ENCODE results near the gene GRAMD1B.
A peak's percentile ranks its signal among the peaks of the same experiment; 100 is the strongest.

GRAMD1B gene

GRCh38 chr11:123469089-123469488, 39.0 kb downstream of the GRAMD1B start:
- DNase-seq (ENCODE audit: low read depth, low spot score), result no peak
- no peak overlapping the region for H3K4me3 ChIP-seq (ENCODE audit: low read length)

- H3K4me3 ChIP-seq (ENCODE audit: low read length), result no peak overlapping the region
- no peak for DNase-seq (ENCODE audit: low read depth, low spot score)
These were observed 39.5 kb downstream of the GRAMD1B start for GRCh38 chr11:123469586-123469985.

GRCh38 chr11:123470842-123471241, 40.8 kb downstream of the GRAMD1B start:
- no peak overlapping the region for H3K4me3 ChIP-seq (ENCODE audit: low read length)
- DNase-seq (ENCODE audit: low read depth, low spot score), result no peak

GRCh38 chr11:123472236-123472935, 42.3 kb downstream of the GRAMD1B start:
- no peak for DNase-seq (ENCODE audit: low read depth, low spot score)
- H3K4me3 ChIP-seq (ENCODE audit: low read length), result no peak overlapping the region

GRCh38 chr11:123473941-123474677, 44.0 kb downstream of the GRAMD1B start:
- no peak overlapping the region for H3K4me3 ChIP-seq (ENCODE audit: low read length)
- no peak for DNase-seq (ENCODE audit: low read depth, low spot score)

- no peak overlapping the region for H3K4me3 ChIP-seq (ENCODE audit: low read length)
- no peak for DNase-seq (ENCODE audit: low read depth, low spot score)
These were observed 44.9 kb downstream of the GRAMD1B start for GRCh38 chr11:123474994-123475393.

- H3K4me3 ChIP-seq (ENCODE audit: low read length), result no peak overlapping the region
- no peak for DNase-seq (ENCODE audit: low read depth, low spot score)
These were observed 45.4 kb downstream of the GRAMD1B start for GRCh38 chr11:123475469-123475868.

- H3K4me3 ChIP-seq (ENCODE audit: low read length), result no peak overlapping the region
- no peak for DNase-seq (ENCODE audit: low read depth, low spot score)
These were observed 47.3 kb downstream of the GRAMD1B start for GRCh38 chr11:123477205-123477907.

- peak; percentile 60 for DNase-seq (ENCODE audit: low read depth, low spot score)
- H3K4me3 ChIP-seq (ENCODE audit: low read length), result no peak overlapping the region
These were observed 48.4 kb downstream of the GRAMD1B start for GRCh38 chr11:123478352-123478987.

GRCh38 chr11:123479048-123479837, 49.2 kb downstream of the GRAMD1B start:
- no peak for DNase-seq (ENCODE audit: low read depth, low spot score)
- no peak overlapping the region for H3K4me3 ChIP-seq (ENCODE audit: low read length)

GRCh38 chr11:123480290-123480815, 50.3 kb downstream of the GRAMD1B start:
- H3K4me3 ChIP-seq (ENCODE audit: low read length), result no peak overlapping the region
- no peak for DNase-seq (ENCODE audit: low read depth, low spot score)

- DNase-seq (ENCODE audit: low read depth, low spot score), result no peak
- no peak overlapping the region for H3K4me3 ChIP-seq (ENCODE audit: low read length)
These were observed 50.8 kb downstream of the GRAMD1B start for GRCh38 chr11:123480882-123481281.

- no peak for DNase-seq (ENCODE audit: low read depth, low spot score)
- H3K4me3 ChIP-seq (ENCODE audit: low read length), result no peak overlapping the region
These were observed 51.6 kb downstream of the GRAMD1B start for GRCh38 chr11:123481640-123482039.

GRCh38 chr11:123482218-123482617, 52.1 kb downstream of the GRAMD1B start:
- no peak overlapping the region for H3K4me3 ChIP-seq (ENCODE audit: low read length)

GRCh38 chr11:123483058-123483457, 53.0 kb downstream of the GRAMD1B start:
- H3K4me3 ChIP-seq (ENCODE audit: low read length), result no peak overlapping the region
- DNase-seq (ENCODE audit: low read depth, low spot score), result no peak

More at GRCh38 chr11:123482218-123482617, 52.1 kb downstream of the GRAMD1B start:
- no peak for DNase-seq (ENCODE audit: low read depth, low spot score)

GRCh38 chr11:123483466-123483865, 53.4 kb downstream of the GRAMD1B start:
- H3K4me3 ChIP-seq (ENCODE audit: low read length), result no peak overlapping the region
- DNase-seq (ENCODE audit: low read depth, low spot score), result no peak

- no peak for DNase-seq (ENCODE audit: low read depth, low spot score)
- H3K4me3 ChIP-seq (ENCODE audit: low read length), result no peak overlapping the region
These were observed 54.4 kb downstream of the GRAMD1B start for GRCh38 chr11:123484448-123484847.

- no peak overlapping the region for H3K4me3 ChIP-seq (ENCODE audit: low read length)
- DNase-seq (ENCODE audit: low read depth, low spot score), result no peak
These were observed 57.2 kb downstream of the GRAMD1B start for GRCh38 chr11:123487157-123487744.

Data from Jurkat, Clone E6-1 (cell line).